ENCODE data around the gene FAM153A.
"Not testable (repeated sequence)": the region's sequence is repeated elsewhere in the genome, so short reads cannot be mapped to it uniquely, and the experiment has no call there.

FAM153A gene

GRCh38 chr5:177782792-177783633, at the start of gene FAM153A:
Gene FAM153A, minus strand, starts transcription at chr5:177782899.
- DNase-seq, result not testable (repeated sequence)

- not testable (repeated sequence) for DNase-seq
Measured at GRCh38 chr5:177832287-177832686, 49.6 kb upstream of the FAM153A start.

DNA sequence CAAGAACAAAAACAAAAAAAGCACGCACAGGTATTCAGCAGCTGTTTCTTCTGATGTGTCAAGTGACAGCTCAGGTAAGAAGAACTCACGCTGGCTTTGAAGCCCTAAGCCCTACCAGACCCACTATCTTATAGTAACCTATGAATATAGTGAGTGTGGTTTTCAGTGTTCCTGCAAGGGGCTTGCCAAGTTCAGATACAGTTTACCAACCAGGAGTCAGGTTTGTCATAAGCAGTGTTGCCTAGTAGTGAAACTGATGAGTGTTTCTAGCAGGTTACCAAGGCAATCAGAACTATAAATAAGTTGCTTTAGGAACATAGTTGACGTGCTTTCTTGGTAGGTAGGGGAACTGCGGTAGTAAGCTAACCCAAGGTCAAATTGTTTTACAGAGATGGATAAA, 43.4 kb upstream of the FAM153A start:
- not testable (repeated sequence) for DNase-seq

GRCh38 chr5:177824776-177825175, 42.1 kb upstream of the FAM153A start:
- DNase-seq, result not testable (repeated sequence)

- not testable (repeated sequence) for DNase-seq
Measured at GRCh38 chr5:177822489-177822888, 39.8 kb upstream of the FAM153A start.

DNA sequence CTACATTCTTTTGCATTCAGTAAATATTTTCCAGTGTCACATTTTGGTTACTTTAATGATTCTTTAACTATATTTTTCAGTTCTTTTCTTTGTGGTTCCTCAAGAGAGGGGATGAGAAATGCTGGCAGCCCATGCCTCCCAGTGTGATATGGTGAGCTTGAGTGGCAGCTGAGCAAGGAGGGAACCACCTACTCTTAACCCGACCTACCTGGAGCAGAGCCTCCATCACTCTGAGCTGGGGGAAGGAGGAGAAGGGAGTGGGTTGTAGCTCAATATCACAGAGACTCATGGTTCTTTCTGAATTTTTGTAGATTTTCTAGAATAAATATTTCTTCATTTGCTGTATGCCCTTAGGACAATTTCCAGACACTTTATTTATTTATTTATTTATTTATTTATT, 37.0 kb upstream of the FAM153A start:
- DNase-seq, result not testable (repeated sequence)

DNA sequence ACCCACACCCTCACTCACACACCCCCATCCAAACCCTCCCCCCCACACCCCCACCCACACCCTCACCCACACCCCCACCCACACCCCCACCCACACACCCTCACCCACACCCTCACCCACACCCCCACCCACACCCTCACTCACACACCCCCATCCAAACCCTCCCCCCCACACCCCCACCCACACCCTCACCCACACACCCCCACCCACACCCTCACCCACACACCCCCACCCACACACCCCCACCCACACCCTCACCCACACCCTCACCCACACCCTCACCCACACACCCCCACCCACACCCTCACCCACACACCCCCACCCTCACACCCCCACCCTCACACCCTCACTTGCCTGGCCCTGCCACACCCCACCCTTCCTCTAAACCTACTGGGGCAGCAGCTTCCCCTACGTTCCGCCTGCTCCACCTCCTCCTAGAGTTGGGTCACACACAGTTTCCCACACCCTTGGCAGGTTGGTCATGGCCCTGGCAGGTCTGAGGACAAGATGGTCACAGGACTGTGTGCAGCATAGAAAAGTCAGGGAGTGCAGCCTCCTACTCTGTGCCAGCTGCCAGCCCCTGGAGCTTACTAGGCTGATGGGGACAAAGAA, 30.2 kb upstream of the FAM153A start:
- peak; percentile 51 for DNase-seq

GRCh38 chr5:177812160-177812743, 29.6 kb upstream of the FAM153A start:
- DNase-seq, result peak; percentile 55

DNA sequence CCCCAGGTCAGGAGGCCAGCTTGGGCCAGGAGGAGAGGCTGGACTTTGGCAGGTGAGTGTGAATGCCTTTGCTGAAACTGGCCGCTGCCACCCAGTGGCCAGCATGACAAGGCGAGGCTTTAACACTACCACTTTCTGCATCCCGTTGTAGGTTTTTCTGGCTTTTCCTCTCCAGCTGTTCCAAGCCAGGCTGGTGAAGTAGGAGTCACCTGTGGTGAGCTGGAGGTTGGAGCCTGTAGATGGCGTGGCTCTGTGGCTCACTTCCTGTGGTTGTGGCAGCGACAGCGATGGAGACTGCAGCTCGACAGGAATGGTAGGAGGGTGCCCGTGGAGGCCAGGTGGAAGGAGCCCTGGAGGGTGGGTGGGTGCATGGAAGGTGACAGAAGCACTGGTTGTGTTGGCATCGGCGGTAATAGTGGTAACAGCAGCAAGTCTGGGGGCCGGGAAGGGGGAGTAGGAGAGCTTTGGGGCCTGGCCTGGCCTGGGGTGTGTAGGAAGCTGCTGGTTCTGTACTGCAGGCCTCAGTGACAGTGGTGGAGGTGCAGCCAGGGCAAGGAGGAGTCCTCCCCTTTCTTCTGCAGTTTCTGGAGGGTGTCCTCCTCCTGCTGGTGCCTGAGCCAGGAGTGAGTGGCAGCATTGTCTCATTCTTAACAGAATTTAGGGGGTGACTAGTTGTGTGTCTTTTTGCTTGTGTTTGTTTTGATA, 26.7 kb upstream of the FAM153A start:
- DNase-seq, result not testable (repeated sequence)

DNA sequence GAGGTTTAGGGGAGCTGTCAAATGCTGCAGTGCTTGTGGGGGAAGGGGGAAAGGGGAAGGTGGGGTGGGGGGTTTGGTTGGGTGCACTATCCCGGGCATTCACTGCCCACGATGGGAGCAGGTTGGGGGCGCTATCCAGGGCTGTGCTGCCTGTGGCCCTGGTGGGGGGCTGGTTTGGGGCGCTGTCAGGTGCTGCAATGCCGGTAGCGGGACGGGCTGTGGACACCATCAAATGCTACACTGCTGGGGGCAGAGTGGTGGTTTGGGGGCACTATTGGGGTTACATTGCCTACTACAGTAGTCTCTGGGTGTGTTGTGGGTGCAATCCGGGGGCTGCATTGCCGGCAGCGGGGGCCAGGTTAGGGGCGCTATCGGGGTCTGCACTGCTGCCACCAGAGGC, 25.7 kb upstream of the FAM153A start:
- not testable (repeated sequence) for DNase-seq

- not testable (repeated sequence) for DNase-seq
Measured at GRCh38 chr5:177807265-177807664, 24.6 kb upstream of the FAM153A start.

- DNase-seq, result peak; percentile 9
Measured at GRCh38 chr5:177801427-177801826, 18.7 kb upstream of the FAM153A start.

GRCh38 chr5:177798237-177798840, 15.6 kb upstream of the FAM153A start:
- DNase-seq, result peak; percentile 26

DNA sequence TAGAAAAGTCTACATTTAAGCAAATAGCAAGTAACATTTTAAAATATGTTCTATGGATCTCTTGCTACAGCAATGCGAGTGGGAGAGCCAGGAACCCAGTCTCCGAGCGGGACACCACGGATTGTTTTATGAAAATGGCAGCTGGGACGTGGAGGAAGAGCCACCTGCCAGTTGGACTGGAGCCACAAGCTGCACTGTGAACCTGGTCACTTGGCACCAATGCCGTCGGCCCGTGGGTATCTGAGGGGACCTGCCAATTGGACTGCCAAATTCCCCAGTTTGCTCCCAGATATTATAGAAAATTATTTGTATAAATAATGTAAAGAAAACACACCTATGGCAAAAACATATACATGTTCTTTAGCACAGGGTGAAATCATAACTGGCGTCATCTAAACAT, 10.6 kb upstream of the FAM153A start:
- not testable (repeated sequence) for DNase-seq

- DNase-seq, result not testable (repeated sequence)
Measured at GRCh38 chr5:177791649-177792048, 8.9 kb upstream of the FAM153A start.

- peak; percentile 5 for DNase-seq
Measured at GRCh38 chr5:177782169-177782568, 530 bp downstream of the FAM153A start.

- not testable (repeated sequence) for DNase-seq
Measured at GRCh38 chr5:177771206-177771605, 11.5 kb downstream of the FAM153A start.

DNA sequence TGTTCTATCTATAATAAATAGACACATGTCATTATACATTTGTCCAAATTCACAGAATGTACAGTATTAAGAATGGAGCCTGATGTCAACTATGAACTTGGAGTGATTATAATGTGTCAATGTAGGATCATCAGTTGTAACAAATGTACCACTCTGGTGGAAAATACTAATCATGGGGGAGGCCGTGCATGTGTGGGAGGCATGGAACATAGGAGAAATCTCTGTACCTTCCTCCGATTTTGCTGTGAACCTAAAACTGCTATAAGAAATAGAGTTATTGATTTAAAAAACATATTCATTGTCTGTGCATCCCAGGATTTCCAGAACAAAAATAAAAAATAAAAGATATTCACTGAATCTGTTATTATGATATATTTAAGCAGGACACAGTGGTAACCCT, 12.1 kb downstream of the FAM153A start:
- not testable (repeated sequence) for DNase-seq

DNA sequence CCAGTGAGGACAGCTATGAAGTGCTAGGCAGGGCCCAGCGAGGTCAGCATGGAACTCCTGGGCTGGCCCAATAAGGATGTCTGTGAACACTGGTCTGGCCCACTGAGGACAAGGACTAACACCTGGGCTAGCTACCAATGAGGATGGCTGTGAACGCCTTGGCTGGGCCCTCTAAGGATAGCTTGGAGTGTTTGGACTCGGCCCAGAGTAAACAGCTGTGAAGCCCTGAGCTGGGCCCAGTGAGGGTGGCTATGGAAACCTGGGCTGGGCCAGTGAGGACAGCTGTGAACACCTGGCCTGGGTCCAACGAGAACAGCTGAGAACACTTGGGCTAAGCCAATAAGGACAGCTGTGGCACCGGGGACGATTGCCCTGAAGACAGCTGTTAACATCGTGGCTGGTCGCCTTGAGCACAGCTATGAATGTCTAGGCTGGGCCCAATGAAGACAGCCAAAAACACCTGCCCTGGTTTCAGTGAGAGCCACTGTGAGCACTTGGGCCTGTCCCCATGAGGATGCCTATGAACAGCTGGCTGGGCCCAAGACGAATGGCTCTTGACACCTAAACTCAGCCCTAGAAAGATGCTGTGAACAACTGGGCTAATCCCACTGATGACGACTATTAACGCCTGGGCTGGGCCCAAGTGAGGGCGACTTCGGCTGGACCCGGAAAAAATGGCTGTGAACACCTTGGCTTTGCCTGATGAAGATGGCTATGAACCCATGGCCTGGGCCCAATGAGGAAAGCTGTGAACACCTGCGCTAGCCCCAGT, 18.8 kb downstream of the FAM153A start:
- DNase-seq, result not testable (repeated sequence)

- not testable (repeated sequence) for DNase-seq
Measured at GRCh38 chr5:177760954-177761353, 21.7 kb downstream of the FAM153A start.

GRCh38 chr5:177747354-177747753, 35.3 kb downstream of the FAM153A start:
- not testable (repeated sequence) for DNase-seq

DNA sequence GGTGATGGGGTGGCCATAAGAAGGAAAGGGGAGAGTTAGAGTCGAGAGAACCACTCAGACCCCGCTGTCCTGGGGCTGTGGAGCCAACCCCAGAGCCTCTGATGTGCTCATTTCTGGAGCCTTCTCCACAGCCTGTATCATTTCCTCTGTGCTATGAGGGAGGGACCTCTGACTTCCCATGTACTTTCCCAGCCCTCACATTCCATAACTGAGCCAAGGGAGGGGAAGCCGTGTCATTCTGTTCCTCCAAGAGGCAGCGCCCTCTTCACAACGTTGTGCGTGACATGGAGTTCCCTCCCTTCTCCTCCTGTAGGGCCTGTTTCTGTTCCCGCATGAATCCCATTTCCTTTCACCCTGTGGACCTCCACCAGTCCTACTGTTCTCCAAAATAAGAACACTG, 57.8 kb downstream of the FAM153A start:
- DNase-seq, result not testable (repeated sequence)

All from CD4-positive, alpha-beta T cell treated with Interleukin-17A for 4 hours (primary cell).